IMR-90 (cell line): Measurements from ENCODE around the gene ANO2.
A peak's percentile ranks its signal among the peaks of the same experiment; 100 is the strongest.

Experiments
- BHLHE40 ChIP-seq: fragments of 150-350 bp; IDR thresholded peaks from 2 replicates; pipeline ENCODE4 v1.6.1; 2016; ENCODE audit warnings: mild to moderate bottlenecking, low read depth, low read length
- CEBPB ChIP-seq: IDR thresholded peaks from 2 replicates; pipeline ENCODE4 v1.6.1; 2012; ENCODE audit warnings: low read depth, low read length, improper control_type of control experiment
- CHD1 ChIP-seq: IDR thresholded peaks from 2 replicates; pipeline ENCODE4 v1.6.1; 2012; ENCODE audit warnings: low read depth, low read length, improper control_type of control experiment
- CTCF ChIP-seq: conservative IDR thresholded peaks from 2 replicates; pipeline ENCODE4 v1.5.1; 2012; ENCODE audit warnings: mild to moderate bottlenecking, low read depth, low read length, improper control_type of control experiment
- ELK1 ChIP-seq: fragments of 150-350 bp; IDR thresholded peaks from 2 replicates; pipeline ENCODE4 v1.6.1; 2016; ENCODE audit warnings: low read depth, mild to moderate bottlenecking, low read length, moderate library complexity, borderline replicate concordance
- MAFK ChIP-seq: IDR thresholded peaks from 2 replicates; pipeline ENCODE4 v1.6.1; 2012; ENCODE audit warnings: low read depth, low read length, improper control_type of control experiment
- MXI1 ChIP-seq: IDR thresholded peaks from 2 replicates; pipeline ENCODE4 v1.6.1; 2012; ENCODE audit warnings: low read depth, mild to moderate bottlenecking, low read length, moderate library complexity, borderline replicate concordance
- POLR2A ChIP-seq: IDR thresholded peaks from 2 replicates; pipeline ENCODE4 v1.6.1; 2012; ENCODE audit warnings: mild to moderate bottlenecking, low read depth, low read length
- RAD21 ChIP-seq: IDR thresholded peaks from 2 replicates; pipeline ENCODE4 v1.6.1; 2012; ENCODE audit warnings: low read length, improper control_type of control experiment
- RCOR1 ChIP-seq: IDR thresholded peaks from 2 replicates; pipeline ENCODE4 v1.6.1; 2012; ENCODE audit warnings: mild to moderate bottlenecking, low read length, improper control_type of control experiment; ENCODE audit not compliant: insufficient replicate concordance
- RFX5 ChIP-seq: IDR thresholded peaks from 2 replicates; pipeline ENCODE4 v1.8.0; 2012; ENCODE audit warnings: low read depth, mild to moderate bottlenecking, low read length, moderate library complexity
- SMC3 ChIP-seq: fragments of 150-350 bp; IDR thresholded peaks from 2 replicates; pipeline ENCODE4 v1.6.1; 2016; ENCODE audit warnings: low read depth, mild to moderate bottlenecking, antibody characterized with exemption, low read length, moderate library complexity
- USF2 ChIP-seq: fragments of 150-350 bp; IDR thresholded peaks from 2 replicates; pipeline ENCODE4 v1.6.1; 2017; ENCODE audit warnings: mild to moderate bottlenecking, antibody characterized with exemption, low read length, low read depth

- TF ChIP-seq CEBPB (peak; percentile 71), CTCF (no peak), RFX5 (no peak), USF2 (no peak), RAD21 (no peak), POLR2A (no peak), MAFK (no peak), RCOR1 (no peak), ELK1 (no peak), MXI1 (no peak), BHLHE40 (no peak), SMC3 (no peak), CHD1 (no peak)
Observed at GRCh38 chr12:5792343-5792742, 152.7 kb downstream of the ANO2 start.
